HCT116 (cell line): ENCODE results near the gene COL28A1.

Experiments
- SIN3A ChIP-seq: IDR thresholded peaks from 2 replicates; pipeline ENCODE4 v1.6.1; 2012; ENCODE audit warnings: low read depth
- YY1 ChIP-seq: IDR thresholded peaks from 2 replicates; pipeline ENCODE4 v1.6.1; 2011; ENCODE audit warnings: low read length, low read depth, moderate library complexity, mild to moderate bottlenecking; ENCODE audit not compliant: insufficient replicate concordance; ENCODE audit errors: extremely low read depth
- TF ChIP-seq, protein P1 (sequence below): IDR thresholded peaks from 2 replicates; pipeline ENCODE4 v1.6.1; 2012
- TF ChIP-seq, protein P2 (sequence below), 3 experiments: fragments of 200-600 bp in 1 of 3; sonication (generic) in 1 of 3; IDR thresholded peaks in 2 of 3; conservative IDR thresholded peaks in 1 of 3; 2 replicates each; pipeline ENCODE4 v1.5.1; 2012 to 2017; ENCODE audit warnings: low read depth in 2 of 3, low read length in 2 of 3, antibody characterized with exemption in 1 of 3, borderline replicate concordance in 1 of 3, control low read depth in 1 of 3, mild to moderate bottlenecking in 1 of 3, mixed read lengths in 1 of 3, mixed run types in 1 of 3, moderate library complexity in 1 of 3; ENCODE audit not compliant: insufficient read depth in 1 of 3

DNA sequence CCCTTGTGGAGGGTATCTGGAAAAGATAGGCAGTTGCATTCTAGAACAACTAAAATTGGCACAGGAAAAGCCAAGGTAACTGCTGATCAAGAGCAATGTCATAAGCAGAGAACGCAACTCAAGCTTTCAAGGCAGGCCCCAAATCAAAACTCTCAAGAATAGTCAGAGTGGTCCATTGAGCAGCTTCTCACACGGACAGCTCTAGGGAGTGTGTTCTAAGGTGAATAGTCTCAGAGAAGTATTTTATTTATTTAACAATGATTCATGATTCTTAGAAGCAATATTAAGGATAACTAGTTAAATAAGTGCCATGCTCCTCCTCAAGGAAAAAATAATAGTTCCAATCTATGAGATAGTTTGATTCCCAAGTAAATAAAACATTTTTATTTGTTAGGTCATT, 83.0 kb downstream of the COL28A1 start:
- TF ChIP-seq, protein P1, sequence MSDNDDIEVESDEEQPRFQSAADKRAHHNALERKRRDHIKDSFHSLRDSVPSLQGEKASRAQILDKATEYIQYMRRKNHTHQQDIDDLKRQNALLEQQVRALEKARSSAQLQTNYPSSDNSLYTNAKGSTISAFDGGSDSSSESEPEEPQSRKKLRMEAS = no peak
- TF ChIP-seq, protein P2, sequence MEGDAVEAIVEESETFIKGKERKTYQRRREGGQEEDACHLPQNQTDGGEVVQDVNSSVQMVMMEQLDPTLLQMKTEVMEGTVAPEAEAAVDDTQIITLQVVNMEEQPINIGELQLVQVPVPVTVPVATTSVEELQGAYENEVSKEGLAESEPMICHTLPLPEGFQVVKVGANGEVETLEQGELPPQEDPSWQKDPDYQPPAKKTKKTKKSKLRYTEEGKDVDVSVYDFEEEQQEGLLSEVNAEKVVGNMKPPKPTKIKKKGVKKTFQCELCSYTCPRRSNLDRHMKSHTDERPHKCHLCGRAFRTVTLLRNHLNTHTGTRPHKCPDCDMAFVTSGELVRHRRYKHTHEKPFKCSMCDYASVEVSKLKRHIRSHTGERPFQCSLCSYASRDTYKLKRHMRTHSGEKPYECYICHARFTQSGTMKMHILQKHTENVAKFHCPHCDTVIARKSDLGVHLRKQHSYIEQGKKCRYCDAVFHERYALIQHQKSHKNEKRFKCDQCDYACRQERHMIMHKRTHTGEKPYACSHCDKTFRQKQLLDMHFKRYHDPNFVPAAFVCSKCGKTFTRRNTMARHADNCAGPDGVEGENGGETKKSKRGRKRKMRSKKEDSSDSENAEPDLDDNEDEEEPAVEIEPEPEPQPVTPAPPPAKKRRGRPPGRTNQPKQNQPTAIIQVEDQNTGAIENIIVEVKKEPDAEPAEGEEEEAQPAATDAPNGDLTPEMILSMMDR (IDR thresholded peaks at IDR 0.05 in 2 of 3, conservative IDR thresholded peaks at IDR 0.05 in 1 of 3; ENCODE audit: borderline replicate concordance in 1 of 3, insufficient read depth in 1 of 3, low read depth in 2 of 3, low read length in 2 of 3) = no peak
- TF ChIP-seq SIN3A (no peak), YY1 (no peak)
